Peyer's patch (tissue), 4 donors: ENCODE results near the gene FITM2.
A peak's percentile ranks its signal among the peaks of the same experiment; 100 is the strongest.

Source experiments
- CTCF ChIP-seq, 6 experiments: fragments of 450-650 bp in 4 of 6; fragments of 200-600 bp in 2 of 6; sonication (generic) in 1 of 6; IDR thresholded peaks; one replicate each; pipeline ENCODE4 v1.5.1; 2017 to 2019; ENCODE audit warnings: antibody characterized with exemption in 6 of 6, mild to moderate bottlenecking in 3 of 6, moderate library complexity in 1 of 6
- POLR2A ChIP-seq, 2 donors: fragments of 450-650 bp; IDR thresholded peaks; one replicate each; pipeline ENCODE4 v1.5.1; 2017; ENCODE audit warnings: antibody characterized with exemption in 2 of 2, mild to moderate bottlenecking in 2 of 2, moderate library complexity in 2 of 2

- TF ChIP-seq CTCF (IDR thresholded peaks at IDR 0.05) (no peak), POLR2A (IDR thresholded peaks at IDR 0.05) (peak; percentile 87 to 91)
These were observed 44.7 kb upstream of the FITM2 start, which contains the start of gene HNF4A for GRCh38 chr20:44355498-44356352.
